ENCODE measurements around the gene CDH24.

CDH24 gene

GRCh38 chr14:23066368-23066767 lies 9.0 kb upstream of the CDH24 start:
- no peak for DNase-seq (ENCODE audit: low read depth)

- DNase-seq (ENCODE audit: low read depth): no peak
Measured at GRCh38 chr14:23063601-23064000, 6.3 kb upstream of the CDH24 start.

- DNase-seq (ENCODE audit: low read depth): peak; percentile 96
Measured at GRCh38 chr14:23062002-23062401, 4.7 kb upstream of the CDH24 start.

GRCh38 chr14:23060536-23061260 lies 3.4 kb upstream of the CDH24 start:
- no peak for DNase-seq (ENCODE audit: low read depth)

GRCh38 chr14:23058654-23059504 lies 1.6 kb upstream of the CDH24 start:
- no peak for DNase-seq (ENCODE audit: low read depth)

GRCh38 chr14:23057757-23058653 lies 685 bp upstream of the CDH24 start:
- DNase-seq (ENCODE audit: low read depth): peak; percentile 88

- DNase-seq (ENCODE audit: low read depth): peak; percentile 82
Measured at GRCh38 chr14:23056145-23056955, 970 bp downstream of the CDH24 start.

DNA sequence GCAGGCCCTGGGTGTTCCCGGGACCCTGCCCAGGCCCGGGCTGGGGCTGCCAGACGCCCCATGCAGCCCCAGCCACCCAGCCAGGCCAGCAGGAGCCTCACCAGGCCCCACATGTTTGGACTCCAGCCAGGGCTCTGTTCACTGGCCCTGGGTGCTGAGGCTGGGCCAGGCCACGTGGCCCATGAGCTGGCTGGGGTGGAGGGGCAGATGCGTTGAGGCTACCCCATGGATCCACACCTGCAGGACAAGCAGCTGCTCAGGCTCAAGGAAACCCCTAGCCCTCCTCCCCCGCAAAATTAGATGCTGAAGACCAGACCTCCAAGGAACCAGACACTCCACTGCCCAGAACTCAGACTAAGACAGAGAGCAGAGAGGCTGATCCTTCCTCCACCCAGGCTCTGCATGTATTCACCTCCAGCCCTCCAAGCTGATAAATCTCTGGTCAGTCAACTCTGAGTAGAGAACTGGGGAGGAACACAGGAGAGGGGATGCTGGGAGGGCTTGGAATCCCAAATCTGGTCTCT lies 1.6 kb downstream of the CDH24 start:
- DNase-seq (ENCODE audit: low read depth): peak; percentile 20

GRCh38 chr14:23055147-23055550 lies 2.2 kb downstream of the CDH24 start:
- DNase-seq (ENCODE audit: low read depth): no peak

- DNase-seq (ENCODE audit: low read depth): no peak
Measured at GRCh38 chr14:23054000-23054811, 3.1 kb downstream of the CDH24 start.

GRCh38 chr14:23053426-23053825 lies 3.9 kb downstream of the CDH24 start:
- no peak for DNase-seq (ENCODE audit: low read depth)

DNA sequence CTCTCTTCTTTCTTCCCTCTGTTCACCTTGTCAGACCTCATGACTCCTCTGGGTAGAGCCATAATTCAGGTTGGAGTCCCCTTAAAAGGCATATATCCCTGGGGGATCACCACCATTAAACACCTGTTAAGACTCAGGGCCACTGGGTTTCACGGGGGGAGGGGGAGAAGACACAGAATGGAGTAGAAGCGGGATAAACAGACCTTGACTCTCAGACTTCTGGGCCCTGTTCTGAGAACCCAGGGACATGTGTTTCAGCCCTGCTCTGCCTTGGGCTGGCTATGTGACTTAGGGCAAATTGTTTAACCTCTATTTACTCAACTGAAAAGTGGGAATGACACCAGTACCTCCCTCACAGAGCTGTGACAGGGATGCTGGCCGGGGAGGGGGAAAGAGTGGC lies 4.6 kb downstream of the CDH24 start:
- no peak for DNase-seq (ENCODE audit: low read depth)

DNA sequence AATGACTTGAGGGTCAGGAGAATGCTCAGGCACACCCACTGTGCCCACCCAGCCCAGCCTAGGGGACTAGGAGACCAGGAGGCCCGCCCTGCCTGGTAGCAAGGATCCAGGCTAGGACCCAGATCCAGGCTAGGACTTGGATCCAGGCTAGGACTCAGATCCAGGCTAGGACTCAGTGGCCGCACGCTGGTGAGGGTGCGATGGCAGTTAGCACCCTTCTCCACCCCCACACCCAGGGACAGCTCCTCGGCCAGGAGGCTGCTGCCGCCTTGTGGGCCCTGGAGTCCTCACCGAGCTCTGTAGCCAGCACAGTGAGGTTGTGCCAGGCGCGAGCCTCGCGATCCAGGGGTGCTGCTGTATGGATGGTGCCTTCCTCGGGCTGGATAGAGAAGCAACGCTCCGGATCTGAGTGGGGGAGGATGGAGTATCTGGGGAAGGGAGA lies 5.1 kb downstream of the CDH24 start:
- no peak for DNase-seq (ENCODE audit: low read depth)

DNA sequence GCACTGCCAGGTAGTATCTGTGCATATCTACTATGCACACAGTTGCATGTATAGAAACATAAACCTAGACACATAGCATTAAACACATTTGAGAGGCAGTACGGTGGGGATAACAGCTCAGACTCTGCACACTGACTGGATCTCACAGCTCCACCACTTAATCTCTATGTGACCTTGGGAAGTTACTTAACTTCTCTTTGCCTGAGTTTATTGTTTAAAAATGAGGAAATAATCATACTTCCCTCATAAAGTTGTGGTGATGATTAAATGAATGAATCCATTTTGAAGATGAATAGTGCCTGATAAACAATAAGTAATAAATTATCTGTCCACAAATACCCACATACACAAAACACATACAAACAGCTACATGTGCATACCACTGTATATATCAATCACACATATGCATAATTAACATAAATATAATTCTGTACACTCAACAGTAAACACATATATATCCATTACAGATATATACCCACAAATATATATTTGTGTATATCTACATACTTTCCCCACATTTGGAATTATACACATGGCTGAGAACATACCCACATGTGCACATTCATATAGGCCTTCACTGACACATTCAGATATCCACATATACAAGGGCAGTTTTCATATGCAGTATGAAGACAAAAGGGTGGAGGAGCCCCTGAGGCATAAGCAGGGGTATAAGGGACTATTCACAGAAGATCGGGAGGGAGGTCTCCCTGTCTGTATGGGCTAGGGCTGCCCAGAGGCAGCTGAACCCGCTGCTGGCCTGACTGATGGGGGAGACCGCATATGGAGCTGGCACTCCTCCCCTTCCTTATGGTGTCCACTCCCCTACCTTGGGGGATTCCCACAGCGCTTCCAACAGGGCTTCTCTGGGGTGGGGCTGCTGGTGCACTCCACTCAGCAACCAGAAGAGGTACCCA lies 5.9 kb downstream of the CDH24 start:
- no peak for DNase-seq (ENCODE audit: low read depth)

DNA sequence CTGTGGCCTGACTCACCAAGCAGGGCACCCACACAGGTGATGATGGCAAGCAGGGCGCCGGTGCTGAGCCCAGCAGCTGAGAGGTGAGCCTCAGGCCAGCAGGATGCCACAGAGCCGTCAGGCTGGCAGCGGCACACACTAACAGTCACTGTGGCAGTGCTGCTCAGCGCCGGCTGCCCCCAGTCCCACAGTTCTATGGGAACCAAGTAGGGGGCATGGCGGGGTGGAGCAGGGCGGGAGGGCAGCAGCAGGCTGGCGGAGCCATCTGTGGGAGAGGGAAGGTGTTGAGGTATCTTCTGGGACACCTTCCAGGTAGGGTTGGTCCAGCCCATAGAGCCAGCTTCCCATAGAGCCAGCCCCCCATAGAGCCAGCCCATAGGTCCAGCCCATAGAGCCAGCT lies 8.3 kb downstream of the CDH24 start:
- no peak for DNase-seq (ENCODE audit: low read depth)

DNA sequence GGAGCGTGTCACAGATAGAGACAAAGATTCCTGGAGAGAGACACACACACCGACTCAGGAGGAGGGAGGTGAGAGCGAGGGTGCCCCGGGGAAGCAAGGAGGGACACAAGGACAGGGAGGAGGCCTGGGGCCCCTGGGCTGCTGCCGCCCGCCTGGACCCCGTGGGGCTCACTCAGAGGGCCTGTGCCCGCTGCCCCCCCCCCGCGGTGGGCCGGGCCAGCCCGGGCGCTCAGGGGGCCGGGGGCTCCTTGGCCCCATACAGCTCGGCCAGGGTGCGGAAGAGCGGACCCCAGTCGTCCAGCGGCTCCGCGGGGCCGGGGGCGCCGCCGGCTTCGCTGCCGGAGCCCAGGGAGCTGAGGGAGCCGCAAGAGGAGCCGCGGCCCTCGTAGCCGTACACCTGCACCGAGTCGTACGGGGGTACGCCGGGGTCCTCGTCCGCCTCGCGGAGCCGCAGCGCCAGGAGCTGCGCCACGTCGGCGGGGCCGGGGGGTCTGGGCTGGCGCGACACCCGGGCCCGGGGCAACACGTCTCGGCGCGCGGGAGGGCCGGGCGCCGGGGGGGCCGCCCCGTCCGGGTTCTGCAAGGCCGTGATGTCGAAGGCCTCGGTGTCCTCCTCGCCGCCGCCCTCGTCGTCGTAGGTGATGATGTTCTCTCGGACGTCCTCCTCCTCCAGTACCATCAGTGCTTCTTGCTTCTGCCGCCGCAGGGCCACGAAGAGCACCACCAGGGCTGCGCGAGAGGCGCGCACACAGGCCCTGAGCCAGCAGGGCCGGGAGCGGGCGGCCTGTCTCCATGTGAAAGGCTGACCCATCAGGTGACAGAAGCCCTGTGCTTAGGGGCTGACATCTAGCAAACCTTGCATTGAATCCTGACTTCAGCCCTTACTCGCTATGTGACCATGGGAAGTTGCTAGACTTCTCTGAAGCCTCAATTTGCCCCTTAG lies 9.3 kb downstream of the CDH24 start:
- DNase-seq (ENCODE audit: low read depth): no peak

- peak; percentile 22 for DNase-seq (ENCODE audit: low read depth)
Measured at GRCh38 chr14:23047034-23047634, 10.2 kb downstream of the CDH24 start.
